SK-N-SH (cell line): Measurements from ENCODE around the gene PDCD1. TPM values are rescaled to one million over a fixed set of nuclear protein-coding genes. Genes with fewer than 3 reads are reported as not detected.
"Not testable (repeated sequence)": the region's sequence is repeated elsewhere in the genome, so short reads cannot be mapped to it uniquely, and the experiment has no call there.

Experiments used
- CTCF ChIA-PET: fragments of 300-600, 350-600 bp; formaldehyde crosslinking; extraction: SDS; loops from one replicate; lab custom pipeline; 2021; lab: Yijun Ruan, JAX
- POLR2A ChIA-PET: fragments of 350-600 bp; sonication (Branson Sonifier 250); formaldehyde crosslinking; extraction: SDS; loops from one replicate; lab custom pipeline; 2020; ENCODE audit warnings: antibody characterized with exemption, inconsistent platforms; lab: Yijun Ruan, JAX
- DNase-seq: peaks from one replicate; pipeline ENCODE4 v3.0.0; 2012
- H2AFZ ChIP-seq: fragments of 200-600 bp; sonication (generic); 2 replicates; pipeline ENCODE4 v1.8.1; 2016; ENCODE audit warnings: antibody characterized with exemption, mild to moderate bottlenecking, low read depth
- H3F3A ChIP-seq: fragments of 200-600 bp; sonication (generic); replicated peaks from 2 replicates; pipeline ENCODE3; 2016; ENCODE audit warnings: antibody characterized with exemption, mild to moderate bottlenecking; ENCODE audit not compliant: insufficient read depth
- H3K27ac ChIP-seq, 2 experiments: fragments of 200-500 bp in 1 of 2; fragments of 200-600 bp in 1 of 2; sonication (Bioruptor generic) in 1 of 2; sonication (generic), shearing (Covaris generic) in 1 of 2; 2 replicates each; pipeline versions ENCODE4 v1.5.1 to v1.6.1; 2014 to 2016; ENCODE audit warnings: low read depth in 2 of 2, inconsistent platforms in 1 of 2, low read length in 1 of 2, mild to moderate bottlenecking in 1 of 2, mixed read lengths in 1 of 2
- H3K27me3 ChIP-seq: fragments of 200-600 bp; sonication (generic), shearing (Covaris generic); 2 replicates; pipeline ENCODE4 v1.6.1; 2016; ENCODE audit warnings: mixed run types; ENCODE audit not compliant: insufficient read depth
- H3K36me3 ChIP-seq, 2 experiments: fragments of 200-500 bp in 1 of 2; fragments of 200-600 bp in 1 of 2; sonication (Bioruptor generic) in 1 of 2; sonication (generic) in 1 of 2; replicated peaks in 1 of 2; 2 replicates each; pipeline versions ENCODE3 to v1.5.1; 2014 to 2016; ENCODE audit warnings: low read length in 1 of 2, mild to moderate bottlenecking in 1 of 2; ENCODE audit not compliant: insufficient read depth in 2 of 2, control insufficient read depth in 1 of 2
- H3K4me1 ChIP-seq, 2 experiments: fragments of 200-500 bp in 1 of 2; fragments of 200-600 bp in 1 of 2; sonication (Bioruptor generic) in 1 of 2; sonication (generic), shearing (Covaris generic) in 1 of 2; 2 replicates each; pipeline versions ENCODE4 v1.5.1 to v1.6.1; 2014 to 2016; ENCODE audit warnings: low read depth in 1 of 2, low read length in 1 of 2, mixed run types in 1 of 2; ENCODE audit not compliant: insufficient read depth in 2 of 2, control insufficient read depth in 1 of 2
- H3K4me2 ChIP-seq: fragments of 200-600 bp; sonication (generic), shearing (Covaris generic); 2 replicates; pipeline ENCODE4 v1.6.1; 2017; ENCODE audit warnings: mixed run types
- H3K4me3 ChIP-seq, 2 experiments: fragments of 200-500 bp in 1 of 2; fragments of 200-600 bp in 1 of 2; sonication (Bioruptor generic) in 1 of 2; sonication (generic), shearing (Covaris generic) in 1 of 2; 2 replicates each; pipeline versions ENCODE4 v1.5.1 to v1.8.1; 2014 to 2016; ENCODE audit warnings: low read depth in 2 of 2, inconsistent platforms in 1 of 2, low read length in 1 of 2, mild to moderate bottlenecking in 1 of 2, mixed read lengths in 1 of 2, moderate library complexity in 1 of 2
- H3K79me2 ChIP-seq: fragments of 200-600 bp; sonication (generic); 2 replicates; pipeline ENCODE4 v1.8.1; 2017; ENCODE audit warnings: mild to moderate bottlenecking; ENCODE audit not compliant: insufficient read depth
- H3K9ac ChIP-seq: fragments of 200-600 bp; sonication (generic); 2 replicates; pipeline ENCODE4 v1.6.1; 2017; ENCODE audit warnings: mixed run types
- H3K9me2 ChIP-seq: fragments of 200-600 bp; sonication (generic); 2 replicates; pipeline ENCODE4 v1.6.1; 2017; ENCODE audit warnings: mixed run types
- H3K9me3 ChIP-seq: fragments of 200-600 bp; sonication (generic); 2 replicates; pipeline ENCODE4 v1.6.1; 2017; ENCODE audit warnings: mixed run types, mild to moderate bottlenecking, moderate library complexity
- H4K20me1 ChIP-seq: fragments of 200-600 bp; sonication (generic); 2 replicates; pipeline ENCODE4 v1.6.1; 2017; ENCODE audit warnings: mild to moderate bottlenecking, mixed run types; ENCODE audit not compliant: insufficient read depth
- EP300 ChIP-seq, 2 experiments: IDR thresholded peaks; 2 replicates each; pipeline versions ENCODE4 v1.4.0 to v1.6.1; 2012; ENCODE audit warnings: borderline replicate concordance in 1 of 2, low read depth in 1 of 2, low read length in 1 of 2
- FOSL2 ChIP-seq: IDR thresholded peaks from 2 replicates; pipeline ENCODE4 v1.4.0; 2012; ENCODE audit warnings: low read depth, mild to moderate bottlenecking, moderate library complexity, borderline replicate concordance
- GABPA ChIP-seq: IDR thresholded peaks from 2 replicates; pipeline ENCODE4 v1.4.0; 2012; ENCODE audit warnings: low read depth, mild to moderate bottlenecking
- MEF2A ChIP-seq: IDR thresholded peaks from 2 replicates; pipeline ENCODE4 v1.4.0; 2012; ENCODE audit warnings: low read depth, borderline replicate concordance
- POLR2AphosphoS5 ChIP-seq: IDR thresholded peaks from 2 replicates; pipeline ENCODE4 v1.6.1; 2012; ENCODE audit warnings: low read depth, low read length
- RCOR1 ChIP-seq: fragments of 150-350 bp; IDR thresholded peaks from 2 replicates; pipeline ENCODE4 v1.6.1; 2017; ENCODE audit warnings: antibody characterized with exemption, low read length
- SIN3A ChIP-seq: IDR thresholded peaks from 2 replicates; pipeline ENCODE4 v1.6.1; 2012; ENCODE audit warnings: low read depth, mild to moderate bottlenecking, low read length, moderate library complexity, borderline replicate concordance
- SMC3 ChIP-seq: IDR thresholded peaks from 2 replicates; pipeline ENCODE4 v1.6.1; 2012; ENCODE audit warnings: low read depth, low read length, improper control_type of control experiment
- TEAD4 ChIP-seq: IDR thresholded peaks from 2 replicates; pipeline ENCODE4 v1.4.0; 2012; ENCODE audit warnings: mild to moderate bottlenecking, borderline replicate concordance; ENCODE audit not compliant: insufficient read depth
- WGBS: methylation state at CpG from one replicate; pipeline ENCODE4 v1.1.6; 2017; ENCODE audit warnings: low lambda C conversion rate; 5-methylcytosine and 5-hydroxymethylcytosine counted together
- polyA plus RNA-seq, 3 experiments: library from polyadenylated mRNA; depleted of rRNA; stranded (reverse); fragments of >200 nt; gene quantifications; 2 replicates each; pipeline ENCODE4 v1.2.3, GENCODE V29; 2012
- TF ChIP-seq, protein P1 (sequence below): IDR thresholded peaks from 2 replicates; pipeline ENCODE4 v1.4.0; 2012; ENCODE audit warnings: low read depth, borderline replicate concordance
- TF ChIP-seq, protein P2 (sequence below): fragments of 150-350 bp; IDR thresholded peaks from 2 replicates; pipeline ENCODE4 v1.6.1; 2016; ENCODE audit warnings: mild to moderate bottlenecking, low read depth, low read length
- TF ChIP-seq, protein P3 (sequence below): fragments of 150-350 bp; IDR thresholded peaks from 2 replicates; pipeline ENCODE4 v1.6.1; 2017; ENCODE audit warnings: antibody characterized with exemption, low read length, low read depth, borderline replicate concordance
- TF ChIP-seq, protein P4 (sequence below): IDR thresholded peaks from 2 replicates; pipeline ENCODE4 v1.4.0; 2012; ENCODE audit warnings: low read depth, borderline replicate concordance

PDCD1 gene
- polyA plus RNA-seq, 1 of the 3 experiments (the other 2 are of a cell fraction), result not detected

DNA sequence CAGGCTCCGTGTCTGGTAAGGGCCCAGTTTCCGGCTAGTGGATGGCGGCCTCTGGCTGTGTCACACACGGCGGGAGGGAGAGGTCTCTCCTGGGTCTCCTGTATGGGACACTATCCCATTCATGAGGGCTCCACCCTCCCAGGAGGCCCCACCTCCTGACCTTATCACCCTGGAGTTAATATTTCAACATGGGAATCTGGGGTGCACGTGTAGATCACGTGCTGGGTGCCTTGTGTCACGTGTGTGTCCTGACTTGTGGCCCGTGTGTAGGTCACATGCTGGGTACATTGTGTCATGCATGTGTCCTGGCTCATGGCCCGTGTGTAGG is 39.8 kb downstream of the PDCD1 start (continued):
- TF ChIP-seq, protein P1, sequence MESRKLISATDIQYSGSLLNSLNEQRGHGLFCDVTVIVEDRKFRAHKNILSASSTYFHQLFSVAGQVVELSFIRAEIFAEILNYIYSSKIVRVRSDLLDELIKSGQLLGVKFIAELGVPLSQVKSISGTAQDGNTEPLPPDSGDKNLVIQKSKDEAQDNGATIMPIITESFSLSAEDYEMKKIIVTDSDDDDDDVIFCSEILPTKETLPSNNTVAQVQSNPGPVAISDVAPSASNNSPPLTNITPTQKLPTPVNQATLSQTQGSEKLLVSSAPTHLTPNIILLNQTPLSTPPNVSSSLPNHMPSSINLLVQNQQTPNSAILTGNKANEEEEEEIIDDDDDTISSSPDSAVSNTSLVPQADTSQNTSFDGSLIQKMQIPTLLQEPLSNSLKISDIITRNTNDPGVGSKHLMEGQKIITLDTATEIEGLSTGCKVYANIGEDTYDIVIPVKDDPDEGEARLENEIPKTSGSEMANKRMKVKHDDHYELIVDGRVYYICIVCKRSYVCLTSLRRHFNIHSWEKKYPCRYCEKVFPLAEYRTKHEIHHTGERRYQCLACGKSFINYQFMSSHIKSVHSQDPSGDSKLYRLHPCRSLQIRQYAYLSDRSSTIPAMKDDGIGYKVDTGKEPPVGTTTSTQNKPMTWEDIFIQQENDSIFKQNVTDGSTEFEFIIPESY, result no peak
- TF ChIP-seq MEF2A (no peak), POLR2AphosphoS5 (no peak)
- TF ChIP-seq, all 33 proteins: peak for 0

DNA sequence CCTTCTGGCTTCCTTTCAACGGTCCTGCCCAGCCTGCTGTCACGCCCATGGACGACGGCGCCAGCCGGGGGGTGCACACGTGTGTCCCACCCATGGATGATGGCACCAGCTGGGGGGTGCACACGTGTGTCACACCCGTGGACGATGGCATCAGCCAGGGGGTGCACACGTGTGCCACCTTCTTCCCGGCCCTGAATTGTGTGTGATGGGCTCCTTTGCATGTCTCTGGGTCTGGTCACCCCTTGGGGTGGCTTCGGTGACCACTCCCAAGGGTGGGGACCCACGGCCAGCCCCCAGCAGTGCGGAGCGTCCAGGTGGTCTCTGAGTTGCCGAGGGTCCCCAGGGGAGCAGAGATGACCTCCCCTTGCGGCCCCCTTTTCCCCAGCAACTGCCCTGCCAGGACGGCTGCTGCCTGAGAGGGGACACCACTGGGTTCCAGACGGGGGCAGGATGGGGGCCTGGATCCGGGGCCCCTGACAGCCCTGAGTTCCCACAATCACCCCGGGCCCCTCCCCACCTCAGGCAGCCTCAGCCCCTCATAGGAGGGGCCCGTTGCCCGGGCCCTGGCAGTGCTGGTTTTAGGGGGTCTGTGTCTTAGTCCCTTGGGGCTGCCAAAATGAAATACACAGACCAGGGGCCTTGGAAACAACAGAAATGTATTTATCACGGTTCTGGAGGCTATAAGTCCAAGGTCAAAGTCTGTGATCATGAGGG is 40.3 kb downstream of the PDCD1 start:
- H3K4me3 ChIP-seq, result no peak overlapping the region
- no peak overlapping the region for H3K4me2 ChIP-seq
- DNase-seq, result no peak
- no peaks in the 10 kb centered on the region for H3K27me3 ChIP-seq
- H3K27ac ChIP-seq, result no peak overlapping the region
- no peaks in the 10 kb centered on the region for H3K9me2 ChIP-seq
- CTCF ChIA-PET, result no interaction called here
- POLR2A ChIA-PET, result no interaction called here
- no peaks in the 10 kb centered on the region for H3K36me3 ChIP-seq
- H3K79me2 ChIP-seq, result no peaks in the 10 kb centered on the region
- TF ChIP-seq, protein P2, sequence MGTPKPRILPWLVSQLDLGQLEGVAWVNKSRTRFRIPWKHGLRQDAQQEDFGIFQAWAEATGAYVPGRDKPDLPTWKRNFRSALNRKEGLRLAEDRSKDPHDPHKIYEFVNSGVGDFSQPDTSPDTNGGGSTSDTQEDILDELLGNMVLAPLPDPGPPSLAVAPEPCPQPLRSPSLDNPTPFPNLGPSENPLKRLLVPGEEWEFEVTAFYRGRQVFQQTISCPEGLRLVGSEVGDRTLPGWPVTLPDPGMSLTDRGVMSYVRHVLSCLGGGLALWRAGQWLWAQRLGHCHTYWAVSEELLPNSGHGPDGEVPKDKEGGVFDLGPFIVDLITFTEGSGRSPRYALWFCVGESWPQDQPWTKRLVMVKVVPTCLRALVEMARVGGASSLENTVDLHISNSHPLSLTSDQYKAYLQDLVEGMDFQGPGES, result no peak
- no peak for TF ChIP-seq RCOR1
- no peak for TF ChIP-seq SIN3A
- TF ChIP-seq EP300 (IDR thresholded peaks at IDR 0.05; ENCODE audit: borderline replicate concordance in 1 of 2, low read depth in 1 of 2, low read length in 1 of 2), result no peak
- TF ChIP-seq GABPA, result no peak
- TF ChIP-seq, protein P1, result no peak
- no peak for TF ChIP-seq SMC3
- TF ChIP-seq, protein P3, sequence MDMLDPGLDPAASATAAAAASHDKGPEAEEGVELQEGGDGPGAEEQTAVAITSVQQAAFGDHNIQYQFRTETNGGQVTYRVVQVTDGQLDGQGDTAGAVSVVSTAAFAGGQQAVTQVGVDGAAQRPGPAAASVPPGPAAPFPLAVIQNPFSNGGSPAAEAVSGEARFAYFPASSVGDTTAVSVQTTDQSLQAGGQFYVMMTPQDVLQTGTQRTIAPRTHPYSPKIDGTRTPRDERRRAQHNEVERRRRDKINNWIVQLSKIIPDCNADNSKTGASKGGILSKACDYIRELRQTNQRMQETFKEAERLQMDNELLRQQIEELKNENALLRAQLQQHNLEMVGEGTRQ, result no peak
- TF ChIP-seq POLR2AphosphoS5, result no peak
- TF ChIP-seq, protein P4, sequence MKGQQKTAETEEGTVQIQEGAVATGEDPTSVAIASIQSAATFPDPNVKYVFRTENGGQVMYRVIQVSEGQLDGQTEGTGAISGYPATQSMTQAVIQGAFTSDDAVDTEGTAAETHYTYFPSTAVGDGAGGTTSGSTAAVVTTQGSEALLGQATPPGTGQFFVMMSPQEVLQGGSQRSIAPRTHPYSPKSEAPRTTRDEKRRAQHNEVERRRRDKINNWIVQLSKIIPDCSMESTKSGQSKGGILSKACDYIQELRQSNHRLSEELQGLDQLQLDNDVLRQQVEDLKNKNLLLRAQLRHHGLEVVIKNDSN, result no peak
- TF ChIP-seq TEAD4, result no peak
- TF ChIP-seq FOSL2, result no peak
- H3K4me1 ChIP-seq, result peaks cover 0 to 8% of the 10 kb centered on the region in 2 experiments; a peak in 1 of 4 replicates
- H3K9ac ChIP-seq, result no peak overlapping the region
- H3K9me3 ChIP-seq, result no peaks in the 10 kb centered on the region
- no peak overlapping the region for H2AFZ ChIP-seq
- H3F3A ChIP-seq, result peaks cover 7% of the 10 kb centered on the region
- 67% methylated on average over 16 of the region's 25 CpGs for WGBS
- H4K20me1 ChIP-seq, result no peaks in the 10 kb centered on the region

DNA sequence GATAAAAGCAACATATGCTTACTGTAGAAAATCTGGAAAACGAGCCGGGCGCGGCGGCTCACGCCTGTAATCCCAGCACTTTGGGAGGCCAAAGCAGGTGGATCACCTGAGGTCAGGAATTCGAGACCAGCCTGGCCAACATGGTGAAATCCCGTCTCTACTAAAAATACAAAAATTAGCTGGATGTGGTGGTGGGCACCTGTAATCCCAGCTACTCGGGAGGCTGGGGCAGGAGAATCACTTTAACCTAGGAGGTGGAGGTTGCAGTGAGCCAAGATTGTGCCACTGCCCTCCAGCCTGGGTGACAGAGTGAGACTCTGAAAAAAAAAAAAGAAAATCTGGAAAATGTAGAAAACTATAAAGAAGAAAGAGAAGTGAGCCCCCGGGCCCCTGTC is 40.9 kb downstream of the PDCD1 start:
- CTCF ChIA-PET, H4K20me1 ChIP-seq, H2AFZ ChIP-seq, POLR2A ChIA-PET, H3K4me3 ChIP-seq, H3F3A ChIP-seq, H3K9ac ChIP-seq, H3K36me3 ChIP-seq, H3K27me3 ChIP-seq, H3K9me2 ChIP-seq, H3K4me2 ChIP-seq, DNase-seq, H3K9me3 ChIP-seq, H3K79me2 ChIP-seq, H3K27ac ChIP-seq, H3K4me1 ChIP-seq: not testable (repeated sequence)
- WGBS, result 75% methylated on average over 10 of the region's 10 CpGs
